NCI-H226 (cell line): ENCODE data around the gene MCC.

Experiments
- DNase-seq: peaks from one replicate; pipeline ENCODE4 v3.0.0-alpha.2; 2015

MCC gene

DNA sequence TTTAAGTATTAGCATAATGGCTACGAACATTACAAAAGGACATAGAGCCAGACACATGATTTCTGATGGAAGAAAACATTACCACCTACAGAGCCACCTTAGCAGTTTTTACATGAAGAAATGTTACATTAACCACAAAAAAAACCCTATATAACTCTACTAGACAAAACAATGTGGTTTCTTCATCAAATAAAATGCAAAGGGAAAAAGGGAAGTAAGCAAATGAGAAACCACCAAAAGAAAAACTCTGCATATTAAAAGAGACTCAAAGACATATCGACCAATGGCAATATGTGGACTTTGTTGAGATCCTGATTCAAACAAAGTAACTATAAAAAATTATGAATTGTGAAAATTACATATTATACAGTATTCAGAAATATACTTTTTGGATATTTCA is 186.1 kb downstream of the MCC start:
- no peak for DNase-seq

GRCh38 chr5:113299591-113299990 is 188.7 kb downstream of the MCC start:
- no peak for DNase-seq

DNA sequence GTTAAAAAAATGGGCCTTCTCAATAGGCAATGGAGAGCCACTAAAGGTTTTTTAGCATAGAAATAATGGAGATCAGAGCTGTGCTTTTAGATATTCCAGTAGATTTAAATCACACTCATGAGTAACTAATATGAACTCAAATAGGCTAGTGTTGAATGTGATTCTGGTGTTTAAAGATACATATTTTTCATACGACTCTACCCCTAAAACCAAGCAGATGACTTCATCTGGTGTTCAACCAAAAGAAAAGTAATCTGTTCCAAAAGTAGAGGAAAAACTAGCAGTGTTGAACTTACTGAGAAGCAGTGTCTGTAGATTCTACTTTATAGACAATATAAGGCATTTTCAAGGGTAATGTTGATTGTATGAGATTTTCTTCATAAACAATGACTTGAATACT is 191.6 kb downstream of the MCC start:
- peak; percentile 40 for DNase-seq

GRCh38 chr5:113295111-113295539 is 193.1 kb downstream of the MCC start:
- no peak for DNase-seq

- peak; percentile 85 for DNase-seq
These were observed 193.7 kb downstream of the MCC start for GRCh38 chr5:113294311-113295110.

GRCh38 chr5:113293975-113294310 is 194.3 kb downstream of the MCC start:
- DNase-seq, result no peak

GRCh38 chr5:113293068-113293974 is 194.9 kb downstream of the MCC start:
- no peak for DNase-seq

GRCh38 chr5:113292462-113292861 is 195.8 kb downstream of the MCC start:
- no peak for DNase-seq

GRCh38 chr5:113283558-113283957 is 204.7 kb downstream of the MCC start:
- no peak for DNase-seq

GRCh38 chr5:113282472-113282871 is 205.8 kb downstream of the MCC start:
- no peak for DNase-seq

- peak; percentile 72 for DNase-seq
These were observed 207.1 kb downstream of the MCC start for GRCh38 chr5:113281194-113281593.

- no peak for DNase-seq
These were observed 207.7 kb downstream of the MCC start for GRCh38 chr5:113280541-113280940.

GRCh38 chr5:113278976-113279375 is 209.3 kb downstream of the MCC start:
- peak; percentile 24 for DNase-seq

DNA sequence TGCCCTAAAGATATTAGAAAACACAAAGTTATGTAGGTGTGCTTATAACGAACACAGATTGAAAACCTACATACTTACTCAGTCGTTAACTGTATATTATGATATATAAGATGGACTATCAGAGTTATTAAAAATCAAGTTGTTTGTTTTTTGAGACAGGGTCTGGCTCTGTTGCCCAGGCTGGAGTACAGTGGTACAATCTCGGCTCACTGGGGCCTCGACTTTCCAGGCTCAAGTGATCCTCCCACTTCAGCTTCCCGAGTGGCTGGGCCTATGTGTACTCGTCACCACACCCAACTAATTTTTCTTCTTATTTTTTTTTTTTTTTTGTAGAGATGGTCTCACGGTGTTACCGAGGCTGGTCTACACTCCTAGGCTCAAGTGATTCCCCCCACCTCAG is 211.8 kb downstream of the MCC start:
- no peak for DNase-seq

GRCh38 chr5:113276001-113276400 is 212.3 kb downstream of the MCC start:
- no peak for DNase-seq

- no peak for DNase-seq
These were observed 213.3 kb downstream of the MCC start for GRCh38 chr5:113274836-113275414.

DNA sequence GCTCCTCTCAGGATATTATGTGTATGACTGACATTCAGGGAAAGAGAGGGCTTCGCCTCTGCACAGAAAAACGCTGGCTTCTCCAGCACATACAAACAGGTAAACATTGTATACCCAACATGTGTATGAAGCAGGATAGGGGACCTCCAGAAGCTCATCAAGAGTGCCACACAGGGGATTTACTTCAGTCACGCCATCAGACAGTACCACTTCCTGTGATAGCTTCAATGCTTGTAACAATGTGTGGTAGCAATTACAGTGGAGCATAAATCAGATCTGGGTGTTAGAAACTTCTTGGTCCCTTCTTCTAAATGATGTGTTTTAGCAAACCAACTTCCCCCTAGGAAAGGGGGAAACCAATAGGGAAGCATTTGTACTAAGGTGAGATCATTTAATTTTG is 214.3 kb downstream of the MCC start:
- no peak for DNase-seq

DNA sequence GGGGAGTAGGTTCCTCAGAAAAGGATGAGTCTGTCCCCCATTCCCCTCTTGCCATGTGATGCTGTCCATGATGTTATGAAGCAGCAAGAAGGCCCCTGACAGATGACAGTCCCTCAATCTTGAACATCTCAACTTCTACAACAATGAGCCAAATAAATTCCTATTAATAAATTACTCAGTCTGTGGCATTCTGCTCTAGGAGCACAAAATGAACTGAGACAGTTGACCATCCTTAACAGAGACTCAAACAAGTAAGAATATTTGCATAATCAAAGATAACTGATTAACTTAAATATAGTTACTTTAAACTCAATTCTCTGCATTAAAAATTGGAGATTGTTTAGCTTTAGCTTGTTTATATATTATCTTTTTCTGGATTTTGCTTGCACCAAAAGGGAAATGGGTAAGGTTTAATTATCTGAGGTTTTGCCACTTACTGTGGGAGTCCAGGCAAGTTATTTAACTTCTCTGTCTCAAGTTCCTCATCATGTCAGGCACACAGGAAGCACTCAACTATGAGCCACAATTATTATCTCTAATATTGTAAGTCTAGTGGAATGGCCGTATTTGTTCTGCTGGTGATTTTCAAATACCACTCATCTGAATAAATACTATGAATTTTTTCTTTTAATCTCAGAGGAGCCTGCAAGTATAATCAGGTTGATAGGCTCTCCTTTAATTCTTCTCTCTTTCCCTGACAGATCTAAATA is 216.4 kb downstream of the MCC start:
- peak; percentile 37 for DNase-seq

GRCh38 chr5:113271015-113271414 is 217.2 kb downstream of the MCC start:
- DNase-seq, result peak; percentile 42

DNA sequence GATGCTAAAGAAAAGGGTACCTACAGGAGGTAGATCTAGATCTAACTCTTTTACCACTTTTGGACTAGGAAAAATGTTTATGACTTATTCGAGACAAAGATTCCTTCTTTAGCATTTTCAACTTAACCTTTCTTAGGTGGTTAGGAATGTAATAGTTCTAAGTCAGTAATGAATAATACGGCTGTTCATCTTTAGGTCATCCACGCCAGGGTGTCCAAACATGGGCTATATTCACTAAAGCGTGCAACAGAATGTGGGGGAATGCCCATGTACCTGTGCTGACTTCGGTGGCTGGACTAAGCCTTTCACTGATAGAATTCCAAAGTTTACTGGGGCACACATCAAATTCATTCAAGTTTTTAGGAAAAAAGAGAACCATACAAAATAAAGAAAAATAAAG is 218.2 kb downstream of the MCC start:
- no peak for DNase-seq

DNA sequence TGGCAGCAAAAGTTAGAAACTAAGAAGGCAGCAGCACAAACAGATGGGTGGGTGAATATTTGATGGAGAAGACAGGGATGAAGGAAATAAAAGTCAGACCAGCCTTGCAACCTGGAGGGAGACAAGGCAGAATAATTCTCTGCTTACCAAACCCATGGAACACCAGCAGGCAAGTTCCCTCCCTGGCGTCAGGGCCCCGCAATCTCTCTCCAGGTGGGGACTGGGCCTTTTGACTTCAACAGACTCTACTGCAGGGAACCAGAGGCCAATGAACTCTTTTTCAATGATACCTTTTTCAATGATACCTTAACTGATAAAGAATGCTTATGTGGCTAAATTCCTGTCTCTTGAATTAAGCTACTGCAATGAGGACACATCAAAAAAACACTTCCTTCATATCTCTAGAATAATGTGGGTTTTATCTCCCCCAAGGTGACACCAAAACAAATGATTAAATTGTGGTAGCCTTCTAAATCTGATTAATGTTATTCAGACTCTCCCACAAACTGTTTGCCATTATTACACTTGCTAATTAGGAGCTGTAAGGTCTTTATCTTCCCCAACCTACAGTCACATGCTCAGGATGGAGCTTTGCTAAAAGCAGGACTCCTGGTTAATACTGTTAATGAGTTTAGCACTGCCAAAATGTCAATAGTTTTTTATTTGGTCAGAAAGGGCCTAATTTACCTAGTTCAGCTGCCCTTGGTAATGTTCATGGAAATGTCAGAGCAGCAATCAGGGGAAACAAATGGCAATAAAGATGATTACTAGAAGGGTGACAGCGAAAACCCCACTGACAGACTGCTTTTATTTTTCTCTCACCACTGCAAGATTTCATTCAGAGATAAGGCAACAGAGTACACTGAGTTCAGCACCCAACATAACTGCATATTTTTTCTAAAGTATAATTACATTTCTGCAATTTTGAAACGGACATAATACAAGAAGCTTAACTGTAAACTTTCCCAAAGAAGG is 218.9 kb downstream of the MCC start:
- DNase-seq, result no peak

- DNase-seq, result no peak
These were observed 220.0 kb downstream of the MCC start for GRCh38 chr5:113268232-113268631.
